ENCODE data around the gene ELFN2.

DNA sequence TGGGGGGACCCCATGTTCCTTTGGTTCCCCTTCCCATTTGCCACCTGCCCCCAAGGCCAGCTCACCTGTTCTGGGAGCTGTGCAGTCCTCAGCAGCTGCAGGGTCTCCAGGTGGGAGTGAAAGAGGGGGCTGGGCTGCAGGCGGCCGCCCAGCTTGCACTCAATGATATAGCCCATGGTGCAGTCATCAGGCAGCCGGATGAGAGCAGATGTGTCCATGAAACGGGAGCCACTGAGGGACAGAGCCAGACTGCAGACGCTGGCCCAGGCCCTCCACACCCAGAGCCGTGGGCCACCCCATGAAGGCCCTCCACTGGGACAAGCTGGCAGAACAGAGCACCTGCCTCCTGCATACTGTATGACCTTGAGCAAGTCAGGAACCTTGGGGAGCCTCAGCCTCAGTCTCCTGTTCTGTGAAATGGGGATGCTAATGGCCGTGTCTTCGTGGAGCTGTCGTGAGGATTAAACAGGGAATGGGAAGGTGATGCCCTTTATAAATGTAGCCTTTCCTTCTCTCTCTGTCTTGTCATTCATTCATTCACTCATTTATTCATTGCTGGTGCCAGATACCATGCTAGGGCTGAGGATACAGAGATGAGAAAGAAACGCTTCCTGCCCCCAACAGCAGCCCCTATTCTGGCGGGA is 47.3 kb upstream of the ELFN2 start:
- no peak for TF ChIP-seq POLR2AphosphoS5 (IDR thresholded peaks at IDR 0.05; ENCODE audit: low read depth, low read length)
- no peak for TF ChIP-seq TAF1 (IDR thresholded peaks at IDR 0.05; ENCODE audit: borderline replicate concordance, insufficient read depth, low read length)
- TF ChIP-seq SIN3A (IDR thresholded peaks at IDR 0.05; ENCODE audit: borderline replicate concordance, insufficient read depth, low read length): no peak
- TF ChIP-seq, protein P1, sequence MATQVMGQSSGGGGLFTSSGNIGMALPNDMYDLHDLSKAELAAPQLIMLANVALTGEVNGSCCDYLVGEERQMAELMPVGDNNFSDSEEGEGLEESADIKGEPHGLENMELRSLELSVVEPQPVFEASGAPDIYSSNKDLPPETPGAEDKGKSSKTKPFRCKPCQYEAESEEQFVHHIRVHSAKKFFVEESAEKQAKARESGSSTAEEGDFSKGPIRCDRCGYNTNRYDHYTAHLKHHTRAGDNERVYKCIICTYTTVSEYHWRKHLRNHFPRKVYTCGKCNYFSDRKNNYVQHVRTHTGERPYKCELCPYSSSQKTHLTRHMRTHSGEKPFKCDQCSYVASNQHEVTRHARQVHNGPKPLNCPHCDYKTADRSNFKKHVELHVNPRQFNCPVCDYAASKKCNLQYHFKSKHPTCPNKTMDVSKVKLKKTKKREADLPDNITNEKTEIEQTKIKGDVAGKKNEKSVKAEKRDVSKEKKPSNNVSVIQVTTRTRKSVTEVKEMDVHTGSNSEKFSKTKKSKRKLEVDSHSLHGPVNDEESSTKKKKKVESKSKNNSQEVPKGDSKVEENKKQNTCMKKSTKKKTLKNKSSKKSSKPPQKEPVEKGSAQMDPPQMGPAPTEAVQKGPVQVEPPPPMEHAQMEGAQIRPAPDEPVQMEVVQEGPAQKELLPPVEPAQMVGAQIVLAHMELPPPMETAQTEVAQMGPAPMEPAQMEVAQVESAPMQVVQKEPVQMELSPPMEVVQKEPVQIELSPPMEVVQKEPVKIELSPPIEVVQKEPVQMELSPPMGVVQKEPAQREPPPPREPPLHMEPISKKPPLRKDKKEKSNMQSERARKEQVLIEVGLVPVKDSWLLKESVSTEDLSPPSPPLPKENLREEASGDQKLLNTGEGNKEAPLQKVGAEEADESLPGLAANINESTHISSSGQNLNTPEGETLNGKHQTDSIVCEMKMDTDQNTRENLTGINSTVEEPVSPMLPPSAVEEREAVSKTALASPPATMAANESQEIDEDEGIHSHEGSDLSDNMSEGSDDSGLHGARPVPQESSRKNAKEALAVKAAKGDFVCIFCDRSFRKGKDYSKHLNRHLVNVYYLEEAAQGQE (IDR thresholded peaks at IDR 0.05; ENCODE audit: insufficient read depth in 1 of 2, low read depth in 2 of 2, low read length in 2 of 2): no peak
- no peak for TF ChIP-seq FOXP2 (optimal IDR thresholded peaks at IDR 0.05; ENCODE audit: borderline replicate concordance, extremely low read depth, extremely low read length, insufficient read depth)

Data from PFSK-1 (cell line).